Ovary (tissue), 3 donors: ENCODE data around the gene DST.

Experiments
- EP300 ChIP-seq: sonication (generic); formaldehyde crosslinking; IDR thresholded peaks from one replicate; pipeline ENCODE4 v1.6.1; 2017; ENCODE audit warnings: antibody characterized with exemption
- TF ChIP-seq, protein P1 (sequence below), 3 donors: fragments of 450-650 bp in 2 of 3; fragments of 200-600 bp in 1 of 3; IDR thresholded peaks; one replicate each; pipeline versions ENCODE4 v1.5.1 to v1.8.0; 2016 to 2022; ENCODE audit warnings: antibody characterized with exemption in 3 of 3, mild to moderate bottlenecking in 1 of 3
- donor health status: DM: no; HTN: no; CAD: no.

DNA sequence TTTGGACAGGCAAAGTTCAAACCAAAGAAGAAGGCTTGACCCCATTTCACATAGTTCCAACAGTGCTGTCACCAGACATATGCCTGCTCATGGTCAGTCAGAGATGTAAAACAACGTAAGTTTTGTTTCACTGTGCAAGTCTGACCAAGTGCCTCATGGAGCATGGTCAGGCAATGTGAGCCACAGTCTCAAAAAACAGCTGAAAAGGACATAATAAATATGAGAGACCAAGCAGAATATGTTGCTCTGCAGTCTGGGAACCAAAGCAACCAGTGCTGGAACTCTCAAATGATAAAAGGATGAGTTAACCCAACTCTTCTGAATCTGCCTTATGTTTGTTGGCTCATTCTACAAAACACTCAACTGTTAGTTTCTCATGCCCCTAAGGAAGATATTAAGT, 39.9 kb upstream of the DST start:
- TF ChIP-seq, protein P1, sequence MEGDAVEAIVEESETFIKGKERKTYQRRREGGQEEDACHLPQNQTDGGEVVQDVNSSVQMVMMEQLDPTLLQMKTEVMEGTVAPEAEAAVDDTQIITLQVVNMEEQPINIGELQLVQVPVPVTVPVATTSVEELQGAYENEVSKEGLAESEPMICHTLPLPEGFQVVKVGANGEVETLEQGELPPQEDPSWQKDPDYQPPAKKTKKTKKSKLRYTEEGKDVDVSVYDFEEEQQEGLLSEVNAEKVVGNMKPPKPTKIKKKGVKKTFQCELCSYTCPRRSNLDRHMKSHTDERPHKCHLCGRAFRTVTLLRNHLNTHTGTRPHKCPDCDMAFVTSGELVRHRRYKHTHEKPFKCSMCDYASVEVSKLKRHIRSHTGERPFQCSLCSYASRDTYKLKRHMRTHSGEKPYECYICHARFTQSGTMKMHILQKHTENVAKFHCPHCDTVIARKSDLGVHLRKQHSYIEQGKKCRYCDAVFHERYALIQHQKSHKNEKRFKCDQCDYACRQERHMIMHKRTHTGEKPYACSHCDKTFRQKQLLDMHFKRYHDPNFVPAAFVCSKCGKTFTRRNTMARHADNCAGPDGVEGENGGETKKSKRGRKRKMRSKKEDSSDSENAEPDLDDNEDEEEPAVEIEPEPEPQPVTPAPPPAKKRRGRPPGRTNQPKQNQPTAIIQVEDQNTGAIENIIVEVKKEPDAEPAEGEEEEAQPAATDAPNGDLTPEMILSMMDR (IDR thresholded peaks at IDR 0.05), result no peak
- no peak for TF ChIP-seq EP300
